Trophoblast cell (in vitro differentiated cells and primary cell): Measurements from ENCODE around the gene GABRE.

Experiments used
- DNase-seq, 2 donors: peaks; one replicate each; pipeline ENCODE4 v3.0.0-alpha.2; 2016
- H2AFZ ChIP-seq: 2 replicates; pipeline ENCODE4 v1.6.1; 2013; ENCODE audit warnings: low read length, moderate library complexity, mild to moderate bottlenecking; ENCODE audit not compliant: insufficient read depth, poor library complexity
- H2AK5ac ChIP-seq: 2 replicates; pipeline ENCODE4 v1.6.1; 2013; ENCODE audit warnings: mild to moderate bottlenecking, low read length
- H2BK120ac ChIP-seq: 2 replicates; pipeline ENCODE4 v1.6.1; 2013; ENCODE audit warnings: low read length, mild to moderate bottlenecking, moderate library complexity; ENCODE audit not compliant: insufficient read depth, poor library complexity
- H2BK12ac ChIP-seq: 2 replicates; pipeline ENCODE4 v1.6.1; 2013; ENCODE audit warnings: mild to moderate bottlenecking, low read length, moderate library complexity
- H2BK5ac ChIP-seq: 2 replicates; pipeline ENCODE4 v1.6.1; 2013; ENCODE audit warnings: low read length, low read depth, moderate library complexity, mild to moderate bottlenecking; ENCODE audit not compliant: poor library complexity
- H3K14ac ChIP-seq: 2 replicates; pipeline ENCODE4 v1.6.1; 2013; ENCODE audit warnings: mild to moderate bottlenecking, low read length
- H3K18ac ChIP-seq: 2 replicates; pipeline ENCODE4 v1.6.1; 2013; ENCODE audit warnings: mild to moderate bottlenecking, low read length
- H3K23ac ChIP-seq: 2 replicates; pipeline ENCODE4 v1.6.1; 2013; ENCODE audit warnings: low read length
- H3K27ac ChIP-seq: 2 replicates; pipeline ENCODE4 v1.5.1; 2013; ENCODE audit warnings: low read depth, mild to moderate bottlenecking, inconsistent platforms, low read length, moderate library complexity
- H3K27me3 ChIP-seq: 2 replicates; pipeline ENCODE4 v1.6.1; 2013; ENCODE audit warnings: inconsistent platforms, mild to moderate bottlenecking, low read length, moderate library complexity; ENCODE audit not compliant: insufficient read depth
- H3K36me3 ChIP-seq, 2 experiments: 1 replicate in 1 of 2; 2 replicates in 1 of 2; pipeline ENCODE4 v1.6.1; 2013; ENCODE audit warnings: low read length in 2 of 2, mild to moderate bottlenecking in 2 of 2, moderate library complexity in 1 of 2; ENCODE audit not compliant: insufficient read depth in 2 of 2, control insufficient read depth in 1 of 2
- H3K4ac ChIP-seq: 2 replicates; pipeline ENCODE4 v1.6.1; 2013; ENCODE audit warnings: low read depth, mild to moderate bottlenecking, low read length, moderate library complexity
- H3K4me1 ChIP-seq, 2 experiments: 1 replicate in 1 of 2; 2 replicates in 1 of 2; pipeline ENCODE4 v1.6.1; 2013; ENCODE audit warnings: low read length in 2 of 2, mild to moderate bottlenecking in 2 of 2, moderate library complexity in 1 of 2; ENCODE audit not compliant: insufficient read depth in 2 of 2, control insufficient read depth in 1 of 2
- H3K4me2 ChIP-seq: 2 replicates; pipeline ENCODE4 v1.6.1; 2013; ENCODE audit warnings: inconsistent platforms, mild to moderate bottlenecking, low read length, moderate library complexity
- H3K4me3 ChIP-seq: 2 replicates; pipeline ENCODE4 v1.5.1; 2013; ENCODE audit warnings: mild to moderate bottlenecking, low read depth, low read length, inconsistent platforms
- H3K79me1 ChIP-seq: one replicate; pipeline ENCODE4 v1.6.1; 2013; ENCODE audit warnings: low read length
- H3K79me2 ChIP-seq: 2 replicates; pipeline ENCODE4 v1.6.1; 2013; ENCODE audit warnings: low read length, mild to moderate bottlenecking; ENCODE audit not compliant: control insufficient read depth, insufficient read depth, poor library complexity
- H3K9ac ChIP-seq: 2 replicates; pipeline ENCODE4 v1.6.1; 2013; ENCODE audit warnings: mild to moderate bottlenecking, low read length
- H3K9me3 ChIP-seq: 2 replicates; pipeline ENCODE4 v1.6.1; 2013; ENCODE audit warnings: low read depth, mild to moderate bottlenecking, control low read depth, inconsistent platforms, low read length; ENCODE audit not compliant: insufficient read depth
- H4K12ac ChIP-seq: 2 replicates; pipeline ENCODE4 v1.6.1; 2013; ENCODE audit warnings: low read depth, mild to moderate bottlenecking, low read length, moderate library complexity
- H4K8ac ChIP-seq: 2 replicates; pipeline ENCODE4 v1.6.1; 2013; ENCODE audit warnings: low read depth, mild to moderate bottlenecking, low read length, moderate library complexity
- H4K91ac ChIP-seq: one replicate; pipeline ENCODE4 v1.6.1; 2013; ENCODE audit warnings: low read depth, mild to moderate bottlenecking, low read length, moderate library complexity
- WGBS: extraction: QIAGEN DNeasy Blood & Tissue Kit; methylation state at CpG from one replicate; pipeline ENCODE4 v1.1.7; 2013; ENCODE audit warnings: missing lambda C conversion rate; ENCODE audit not compliant: insufficient read length, insufficient coverage; ENCODE audit errors: extremely low coverage; 5-methylcytosine and 5-hydroxymethylcytosine counted together

GABRE gene

DNA sequence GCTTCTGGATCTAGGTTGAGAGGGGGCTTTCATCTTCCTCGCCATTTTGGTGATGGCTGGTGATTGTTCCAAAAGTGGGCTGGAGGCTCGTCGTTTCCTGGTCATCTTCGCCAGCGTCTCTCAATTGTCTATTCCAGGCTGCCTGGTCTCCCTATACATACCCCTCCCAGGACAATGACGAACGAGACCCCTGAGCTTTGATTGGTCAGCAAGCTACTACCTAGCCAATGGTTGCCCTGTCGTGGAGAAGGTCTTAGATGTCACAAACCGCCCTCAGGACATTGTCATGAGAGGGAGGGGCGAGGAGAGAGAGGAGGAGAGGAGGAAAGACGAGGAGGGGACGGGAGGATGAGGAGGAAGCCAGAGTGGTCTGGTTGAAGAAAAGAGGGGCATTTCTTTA, 69.5 kb downstream of the GABRE start:
- no peaks in the 10 kb centered on the region for H3K27me3 ChIP-seq
- H3K4me3 ChIP-seq: no peak overlapping the region
- no peak overlapping the region for H3K9ac ChIP-seq
- H2BK120ac ChIP-seq: no peak overlapping the region
- H4K91ac ChIP-seq: no peak overlapping the region
- WGBS: no CpG with 5 or more reads among the region's 12 CpGs
- no peak overlapping the region for H3K23ac ChIP-seq
- no peak overlapping the region for H2AFZ ChIP-seq
- H3K36me3 ChIP-seq: no peaks in the 10 kb centered on the region
- no peaks in the 10 kb centered on the region for H3K9me3 ChIP-seq
- no peak overlapping the region for H2BK12ac ChIP-seq
- no peaks in the 10 kb centered on the region for H3K79me1 ChIP-seq
- no peak overlapping the region for H3K4me2 ChIP-seq
- no peak overlapping the region for H3K14ac ChIP-seq
- H3K27ac ChIP-seq: no peak overlapping the region
- no peak overlapping the region for H4K8ac ChIP-seq
- peaks cover 3% of the 10 kb centered on the region in 2 experiments for H3K4me1 ChIP-seq
- DNase-seq: no peak
- H3K4ac ChIP-seq: no peak overlapping the region
- H3K18ac ChIP-seq: no peak overlapping the region
- H3K79me2 ChIP-seq: no peaks in the 10 kb centered on the region
- no peak overlapping the region for H2AK5ac ChIP-seq
- H4K12ac ChIP-seq: no peak overlapping the region
- H2BK5ac ChIP-seq: no peak overlapping the region
